HL-60 (cell line): ENCODE data around the gene MEF2A.

Source experiments
- DNase-seq, 2 experiments: peaks; one replicate each; pipeline ENCODE4 v3.0.0-alpha.2; 2010 to 2020; ENCODE audit warnings: low read depth in 1 of 2, low spot score in 1 of 2
- H3K27ac ChIP-seq: fragments of 250-450 bp; sonication (Bioruptor Pico); replicated peaks from 2 replicates; pipeline ENCODE4 v1.5.1; 2020; ENCODE audit warnings: mild to moderate bottlenecking, moderate library complexity
- H3K27me3 ChIP-seq: fragments of 250-450 bp; sonication (Bioruptor Pico); 2 replicates; pipeline ENCODE4 v1.5.1; 2021; ENCODE audit warnings: mild to moderate bottlenecking, moderate library complexity; ENCODE audit not compliant: insufficient read depth, poor library complexity, severe bottlenecking
- H3K4me3 ChIP-seq: replicated peaks from 2 replicates; pipeline ENCODE4 v1.5.1; 2011; ENCODE audit warnings: mild to moderate bottlenecking, control low read depth, low read length; ENCODE audit not compliant: insufficient read depth
- CTCF ChIP-seq: IDR thresholded peaks from one replicate; pipeline ENCODE4 v1.5.1; 2011; ENCODE audit warnings: low read length, control low read depth, inconsistent platforms; ENCODE audit not compliant: insufficient read depth
- GABPA ChIP-seq: IDR thresholded peaks from 2 replicates; pipeline ENCODE4 v1.6.1; 2012; ENCODE audit warnings: low read depth
- POLR2AphosphoS5 ChIP-seq: IDR thresholded peaks from 2 replicates; pipeline ENCODE4 v1.6.1; 2012; ENCODE audit warnings: low read depth
- REST ChIP-seq: IDR thresholded peaks from 2 replicates; pipeline ENCODE4 v1.6.1; 2012; ENCODE audit warnings: low read depth; ENCODE audit not compliant: insufficient replicate concordance
- SPI1 ChIP-seq: IDR thresholded peaks from 2 replicates; pipeline ENCODE4 v1.6.1; 2012; ENCODE audit warnings: low read depth, mild to moderate bottlenecking, borderline replicate concordance

MEF2A gene

GRCh38 chr15:99619712-99620111 is 53.9 kb downstream of the MEF2A start:
- no peak overlapping the region for H3K4me3 ChIP-seq
- TF ChIP-seq CTCF (no peak), POLR2AphosphoS5 (no peak), REST (no peak), GABPA (no peak), SPI1 (no peak)
- H3K27ac ChIP-seq: peak overlapping the region; percentile 7; the same call in 1 of the 2 replicates
- H3K27me3 ChIP-seq: no peaks in the 10 kb centered on the region
- peak; percentile 9 to 11 for DNase-seq

- no peaks in the 10 kb centered on the region for H3K27me3 ChIP-seq
- H3K27ac ChIP-seq: no peak overlapping the region
- TF ChIP-seq POLR2AphosphoS5: no peak
- TF ChIP-seq SPI1: no peak
- no peak for TF ChIP-seq GABPA
- H3K4me3 ChIP-seq: no peak overlapping the region
- DNase-seq: no peak
Observed at GRCh38 chr15:99620178-99620577, 54.4 kb downstream of the MEF2A start.

- no peak for DNase-seq
- no peaks in the 10 kb centered on the region for H3K27me3 ChIP-seq
- TF ChIP-seq SPI1: no peak
- TF ChIP-seq CTCF: no peak
- no peak for TF ChIP-seq REST
Observed at GRCh38 chr15:99621767-99622166, 56.0 kb downstream of the MEF2A start.

DNA sequence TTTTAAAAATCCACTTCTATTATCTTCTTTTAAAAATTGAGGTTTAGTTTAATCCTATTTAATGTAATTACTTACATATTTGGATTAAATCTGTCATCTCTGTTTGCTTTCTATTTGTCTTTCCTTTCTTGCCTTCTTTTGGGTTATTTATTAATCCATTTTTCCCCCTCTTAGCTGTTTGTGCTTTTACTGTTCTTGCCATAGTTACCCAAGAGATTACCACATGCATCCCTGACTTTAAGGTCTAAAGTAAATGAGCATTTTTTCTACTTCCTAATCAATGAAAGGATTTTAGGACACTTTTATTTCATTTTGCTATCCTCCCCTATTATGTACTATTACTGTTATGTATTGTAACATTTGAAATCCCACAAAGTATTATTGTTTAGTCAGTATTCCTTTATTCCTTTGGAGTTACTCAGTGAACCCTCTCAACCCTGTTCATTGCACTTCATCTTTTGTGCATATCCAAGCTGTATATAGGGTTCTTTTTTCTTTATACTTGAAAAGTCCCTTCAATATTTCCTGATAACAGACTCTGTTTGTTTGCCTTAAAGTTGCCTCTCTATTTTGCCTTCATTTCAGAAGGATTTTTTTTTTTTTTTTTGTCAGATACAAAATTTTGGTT is 62.7 kb downstream of the MEF2A start:
- Histone ChIP-seq H3K27ac (no peak overlapping the region), H3K4me3 (no peak overlapping the region), H3K27me3 (no peaks in the 10 kb centered on the region)
- no peak for DNase-seq
- TF ChIP-seq SPI1 (no peak), REST (no peak), POLR2AphosphoS5 (no peak), GABPA (no peak), CTCF (no peak)

More at GRCh38 chr15:99621767-99622166, 56.0 kb downstream of the MEF2A start:
- Histone ChIP-seq H3K4me3 (no peak overlapping the region), H3K27ac (no peak overlapping the region)
